ENCODE data around the gene IFT88. TPM values are rescaled to one million over a fixed set of nuclear protein-coding genes. Genes with fewer than 3 reads are reported as not detected.

The IFT88 gene
- total RNA-seq, 1 donor from 2014 or later, result 15.3 TPM

GRCh38 chr13:20624213-20624612 is 57.3 kb downstream of the IFT88 start:
- ATAC-seq, result no peak
- Histone ChIP-seq H3K4me1 (no peaks in the 10 kb centered on the region), H3K4me3 (no peak overlapping the region), H3K9me3 (peaks cover 6% of the 10 kb centered on the region), H3K27ac (no peak overlapping the region), H3K36me3 (peaks cover 3% of the 10 kb centered on the region), H3K27me3 (ENCODE audit: low read depth) (no peaks in the 10 kb centered on the region)
- TF ChIP-seq, protein P1, sequence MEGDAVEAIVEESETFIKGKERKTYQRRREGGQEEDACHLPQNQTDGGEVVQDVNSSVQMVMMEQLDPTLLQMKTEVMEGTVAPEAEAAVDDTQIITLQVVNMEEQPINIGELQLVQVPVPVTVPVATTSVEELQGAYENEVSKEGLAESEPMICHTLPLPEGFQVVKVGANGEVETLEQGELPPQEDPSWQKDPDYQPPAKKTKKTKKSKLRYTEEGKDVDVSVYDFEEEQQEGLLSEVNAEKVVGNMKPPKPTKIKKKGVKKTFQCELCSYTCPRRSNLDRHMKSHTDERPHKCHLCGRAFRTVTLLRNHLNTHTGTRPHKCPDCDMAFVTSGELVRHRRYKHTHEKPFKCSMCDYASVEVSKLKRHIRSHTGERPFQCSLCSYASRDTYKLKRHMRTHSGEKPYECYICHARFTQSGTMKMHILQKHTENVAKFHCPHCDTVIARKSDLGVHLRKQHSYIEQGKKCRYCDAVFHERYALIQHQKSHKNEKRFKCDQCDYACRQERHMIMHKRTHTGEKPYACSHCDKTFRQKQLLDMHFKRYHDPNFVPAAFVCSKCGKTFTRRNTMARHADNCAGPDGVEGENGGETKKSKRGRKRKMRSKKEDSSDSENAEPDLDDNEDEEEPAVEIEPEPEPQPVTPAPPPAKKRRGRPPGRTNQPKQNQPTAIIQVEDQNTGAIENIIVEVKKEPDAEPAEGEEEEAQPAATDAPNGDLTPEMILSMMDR (IDR thresholded peaks at IDR 0.05), result no peak
- intact Hi-C loops (cut with DNase I), result no loop called here
- no peak for DNase-seq

DNA sequence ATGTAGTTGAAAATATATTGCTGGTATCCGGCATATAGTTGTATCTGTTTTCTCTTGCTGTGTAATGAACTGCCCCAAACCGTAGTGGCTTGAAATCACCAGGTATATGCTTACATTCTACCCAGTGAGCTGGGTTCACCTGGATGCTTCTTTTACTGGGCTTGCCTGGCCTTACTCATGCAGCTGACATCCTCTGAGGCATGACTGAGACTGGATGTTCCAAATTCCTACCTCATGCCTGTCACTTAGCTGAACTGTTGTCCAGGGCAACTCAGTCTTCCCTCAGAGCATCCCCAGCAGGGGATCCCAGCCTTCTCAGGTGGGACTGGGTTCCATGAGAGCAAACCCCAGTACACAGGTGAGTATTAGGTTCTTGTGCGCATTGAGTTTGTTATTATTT is 66.8 kb downstream of the IFT88 start:
- H3K27ac ChIP-seq, result no peak overlapping the region
- DNase-seq (no peak), ATAC-seq (no peak)
- no peaks in the 10 kb centered on the region for H3K27me3 ChIP-seq (ENCODE audit: low read depth)
- no peak overlapping the region for H3K4me3 ChIP-seq
- intact Hi-C loops (cut with DNase I), result no loop called here
- no peaks in the 10 kb centered on the region for H3K9me3 ChIP-seq
- no peaks in the 10 kb centered on the region for H3K4me1 ChIP-seq
- peaks cover 7% of the 10 kb centered on the region for H3K36me3 ChIP-seq
- TF ChIP-seq, protein P1 (IDR thresholded peaks at IDR 0.05), result no peak

DNA sequence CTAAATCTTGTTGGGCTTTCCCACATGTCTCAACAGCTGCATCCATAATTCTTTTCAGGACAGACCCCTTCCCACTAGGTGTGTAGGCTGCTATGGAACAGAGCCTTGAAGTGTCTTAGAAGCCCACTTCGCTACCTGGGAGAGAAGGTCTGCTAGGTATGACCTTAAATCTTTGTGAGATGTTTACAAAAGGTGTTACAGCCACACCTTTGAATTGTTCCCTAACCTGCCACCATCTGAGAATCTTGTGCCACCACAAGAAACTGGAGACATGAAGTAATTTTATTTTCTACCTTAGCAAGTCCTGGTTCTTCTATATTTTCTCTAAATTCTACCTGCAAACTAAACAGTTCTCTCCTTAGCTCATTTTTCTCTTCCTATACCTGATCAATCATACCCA is 69.1 kb downstream of the IFT88 start:
- Histone ChIP-seq H3K4me1 (no peaks in the 10 kb centered on the region), H3K27ac (no peak overlapping the region), H3K9me3 (no peaks in the 10 kb centered on the region), H3K4me3 (no peak overlapping the region), H3K36me3 (peaks cover 7% of the 10 kb centered on the region), H3K27me3 (ENCODE audit: low read depth) (no peaks in the 10 kb centered on the region)
- TF ChIP-seq, protein P1 (IDR thresholded peaks at IDR 0.05), result no peak
- intact Hi-C loops (cut with DNase I), result no loop called here
- ATAC-seq, result no peak
- DNase-seq, result no peak

DNA sequence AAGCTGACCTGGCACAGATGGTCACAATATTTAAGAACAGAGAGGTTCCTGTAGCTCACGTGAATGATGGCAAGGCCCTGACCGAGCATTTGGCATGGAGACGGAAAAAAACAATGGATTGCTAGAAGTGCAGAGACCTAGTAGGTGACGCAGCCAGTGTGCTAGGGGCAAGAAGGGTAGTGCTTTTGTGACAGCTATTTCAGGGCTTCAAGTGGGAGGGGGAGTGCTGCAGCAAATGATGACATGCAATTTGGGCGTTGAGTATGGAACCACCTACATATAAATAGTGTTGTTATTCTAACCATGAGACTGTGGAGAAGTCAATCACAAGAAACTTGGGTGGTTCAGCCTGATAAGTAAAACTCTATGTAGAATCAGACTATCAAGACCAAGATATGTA is 70.9 kb downstream of the IFT88 start:
- DNase-seq, result no peak
- H3K4me1 ChIP-seq, result no peaks in the 10 kb centered on the region
- H3K27me3 ChIP-seq (ENCODE audit: low read depth), result no peaks in the 10 kb centered on the region
- intact Hi-C loops (cut with DNase I), result no loop called here
- no peak overlapping the region for H3K4me3 ChIP-seq
- TF ChIP-seq, protein P1 (IDR thresholded peaks at IDR 0.05), result no peak
- no peak overlapping the region for H3K27ac ChIP-seq
- ATAC-seq, result no peak
- peaks cover 7% of the 10 kb centered on the region for H3K36me3 ChIP-seq
- H3K9me3 ChIP-seq, result no peaks in the 10 kb centered on the region

DNA sequence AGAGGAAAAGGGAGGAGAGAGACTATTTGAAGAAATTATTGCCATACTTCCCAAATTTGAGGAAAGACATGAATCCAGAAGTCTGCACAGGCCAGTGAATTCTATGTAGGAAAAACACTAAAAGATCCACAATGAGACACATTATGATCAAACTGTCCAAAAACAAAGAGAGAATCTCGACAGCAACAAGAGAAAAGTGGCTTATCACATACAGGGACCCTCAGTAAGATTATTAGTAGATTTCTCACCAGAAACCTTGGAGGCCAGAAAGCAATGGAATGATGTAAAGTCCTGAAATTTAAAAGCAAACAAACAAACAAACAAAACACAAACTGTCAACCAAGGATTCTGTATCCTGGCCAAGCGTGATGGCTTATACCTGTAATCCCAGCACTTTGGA is 80.8 kb downstream of the IFT88 start:
- Histone ChIP-seq H3K9me3 (no peaks in the 10 kb centered on the region), H3K27me3 (ENCODE audit: low read depth) (no peaks in the 10 kb centered on the region), H3K4me3 (no peak overlapping the region), H3K4me1 (no peaks in the 10 kb centered on the region), H3K27ac (no peak overlapping the region), H3K36me3 (no peaks in the 10 kb centered on the region)
- TF ChIP-seq, protein P1 (IDR thresholded peaks at IDR 0.05), result no peak
- ATAC-seq (no peak), DNase-seq (no peak)
- intact Hi-C loops (cut with DNase I), result no loop called here

GRCh38 chr13:20652946-20653345 is 86.0 kb downstream of the IFT88 start:
- DNase-seq (no peak), ATAC-seq (no peak)
- Histone ChIP-seq H3K4me3 (no peak overlapping the region), H3K27ac (no peak overlapping the region), H3K9me3 (no peaks in the 10 kb centered on the region), H3K36me3 (no peaks in the 10 kb centered on the region), H3K27me3 (ENCODE audit: low read depth) (no peaks in the 10 kb centered on the region), H3K4me1 (no peaks in the 10 kb centered on the region)
- intact Hi-C loops (cut with DNase I), result no loop called here
- TF ChIP-seq, protein P1 (IDR thresholded peaks at IDR 0.05), result no peak

Data from lower lobe of right lung (tissue), 2 donors.